HepG2 (cell line): ENCODE data around the gene ALDH3B1. TPM values are rescaled to one million over a fixed set of nuclear protein-coding genes. Genes with fewer than 3 reads are reported as not detected.

Experiments
- BRD4 ChIP-seq: sonication (generic); formaldehyde crosslinking; IDR thresholded peaks from 2 replicates; pipeline ENCODE4 v1.4.0; 2020; ENCODE audit warnings: missing genetic modification reagents
- DDIT3 ChIP-seq: sonication (generic); formaldehyde crosslinking; IDR thresholded peaks from 2 replicates; pipeline ENCODE4 v1.4.0; 2020; ENCODE audit warnings: mild to moderate bottlenecking, missing genetic modification reagents
- FUBP1 ChIP-seq: sonication (generic); formaldehyde crosslinking; IDR thresholded peaks from 2 replicates; pipeline ENCODE4 v1.5.1; 2020; ENCODE audit warnings: missing genetic modification reagents, mild to moderate bottlenecking, borderline replicate concordance
- HBP1 ChIP-seq: IDR thresholded peaks from 2 replicates; pipeline ENCODE4 v1.6.1; 2016; ENCODE audit warnings: low read depth, control low read depth
- KMT2A ChIP-seq: sonication (generic); formaldehyde crosslinking; IDR thresholded peaks from 2 replicates; pipeline ENCODE4 v1.4.0; 2020; ENCODE audit warnings: missing genetic modification reagents
- MAX ChIP-seq: IDR thresholded peaks from 2 replicates; pipeline ENCODE4 v1.6.1; 2012; ENCODE audit warnings: inconsistent platforms
- MED1 ChIP-seq: sonication (generic); formaldehyde crosslinking; IDR thresholded peaks from 2 replicates; pipeline ENCODE4 v1.4.0; 2020; ENCODE audit warnings: missing genetic modification reagents
- MZF1 ChIP-seq: sonication (generic); formaldehyde crosslinking; IDR thresholded peaks from 2 replicates; pipeline ENCODE4 v1.8.1; 2023; ENCODE audit warnings: mild to moderate bottlenecking, missing genetic modification reagents, borderline replicate concordance
- PATZ1 ChIP-seq: sonication (generic); formaldehyde crosslinking; IDR thresholded peaks from 2 replicates; pipeline ENCODE4 v1.4.0; 2020; ENCODE audit warnings: missing genetic modification reagents
- SALL2 ChIP-seq: sonication (generic); formaldehyde crosslinking; IDR thresholded peaks from 2 replicates; pipeline ENCODE4 v1.8.1; 2023; ENCODE audit warnings: mild to moderate bottlenecking, missing genetic modification reagents, inconsistent platforms
- SOX5 ChIP-seq: IDR thresholded peaks from 2 replicates; pipeline ENCODE4 v1.6.1; 2016; ENCODE audit warnings: borderline replicate concordance
- SP140L ChIP-seq: sonication (generic); formaldehyde crosslinking; IDR thresholded peaks from 2 replicates; pipeline ENCODE4 v1.4.0; 2020; ENCODE audit warnings: missing genetic modification reagents, borderline replicate concordance
- ZBTB21 ChIP-seq: sonication (generic); formaldehyde crosslinking; IDR thresholded peaks from 2 replicates; pipeline ENCODE4 v1.4.0; 2020; ENCODE audit warnings: missing genetic modification reagents
- ZNF17 ChIP-seq: sonication (generic); formaldehyde crosslinking; IDR thresholded peaks from 2 replicates; pipeline ENCODE4 v1.5.0; 2020; ENCODE audit warnings: mild to moderate bottlenecking, missing genetic modification reagents
- ZNF274 ChIP-seq: sonication (generic); formaldehyde crosslinking; IDR thresholded peaks from 2 replicates; pipeline ENCODE4 v1.5.1; 2020; ENCODE audit warnings: mild to moderate bottlenecking, missing genetic modification reagents
- ZNF280B ChIP-seq: sonication (generic); formaldehyde crosslinking; IDR thresholded peaks from 2 replicates; pipeline ENCODE4 v1.5.0; 2020; ENCODE audit warnings: missing genetic modification reagents, mild to moderate bottlenecking, borderline replicate concordance
- ZNF530 ChIP-seq: sonication (generic); formaldehyde crosslinking; IDR thresholded peaks from 2 replicates; pipeline ENCODE4 v1.5.0; 2020; ENCODE audit warnings: low read depth, mild to moderate bottlenecking, missing genetic modification reagents
- ZNF710 ChIP-seq: sonication (generic); formaldehyde crosslinking; IDR thresholded peaks from 2 replicates; pipeline ENCODE4 v1.5.0; 2020; ENCODE audit warnings: mild to moderate bottlenecking, missing genetic modification reagents, borderline replicate concordance
- ZNF790 ChIP-seq: sonication (generic); formaldehyde crosslinking; IDR thresholded peaks from 2 replicates; pipeline ENCODE4 v1.8.0; 2022; ENCODE audit warnings: missing genetic modification reagents, mild to moderate bottlenecking, borderline replicate concordance
- ZSCAN29 ChIP-seq: sonication (generic); formaldehyde crosslinking; conservative IDR thresholded peaks from 2 replicates; pipeline ENCODE4 v1.4.0; 2020; ENCODE audit warnings: mild to moderate bottlenecking, missing genetic modification reagents
- polyA plus RNA-seq, 8 experiments: library from polyadenylated mRNA; depleted of rRNA in 3 of 8; stranded (reverse) in 7 of 8; unstranded in 1 of 8; fragments of >200 nt; fragmentation: Illumina TruSeq in 4 of 8; extraction: Trizol in 4 of 8; gene quantifications; 2 replicates each; pipeline versions ENCODE4 v1.2.1 to v1.2.3, GENCODE V29; 2011 to 2016; ENCODE audit warnings: low read depth in 4 of 8, missing spikeins in 1 of 8, mixed read lengths in 1 of 8; ENCODE audit not compliant: insufficient read depth in 1 of 8
- total RNA-seq, 5 experiments: library from RNA; depleted of rRNA; stranded (reverse); fragments of >200 nt; fragmentation: Illumina TruSeq; extraction: Trizol; gene quantifications; 2 replicates each; pipeline ENCODE4 v1.2.3, GENCODE V29; 2016; ENCODE audit warnings: low read depth in 1 of 5

Gene ALDH3B1
- total and polyA plus RNA-seq, 2 of the 13 experiments (the other 11 are each of a cell fraction or from before 2014, with no cell fraction given) = 4.0 to 6.7 TPM

- TF ChIP-seq FUBP1 (CRISPR knock-in tag) (no peak), DDIT3 (CRISPR knock-in tag) (no peak), ZNF530 (no peak), ZNF710 (CRISPR knock-in tag) (0 out of 2 replicates have a peak, but pooled peaks have one; percentile 53), SP140L (CRISPR knock-in tag) (no peak), BRD4 (CRISPR knock-in tag) (no peak), ZBTB21 (CRISPR knock-in tag) (no peak), HBP1 (CRISPR knock-in tag) (no peak), ZSCAN29 (CRISPR knock-in tag) (no peak), MZF1 (CRISPR knock-in tag) (no peak), SOX5 (no peak), PATZ1 (CRISPR knock-in tag) (peak; percentile 17; the same call in 1 of the 2 replicates), ZNF274 (CRISPR knock-in tag) (0 out of 2 replicates have a peak, but pooled peaks have one; percentile 20), KMT2A (0 out of 2 replicates have a peak, but pooled peaks have one; percentile 22), MED1 (peak; percentile 37; the same call in 1 of the 2 replicates), SALL2 (CRISPR knock-in tag) (no peak; the same call in 1 of the 2 replicates), ZNF17 (no peak), ZNF280B (no peak), MAX (peak; percentile 83), ZNF790 (CRISPR knock-in tag) (no peak)
These were observed 6.1 kb upstream of the ALDH3B1 start, which contains the start of gene UNC93B1 (continued) for GRCh38 chr11:68003846-68004550.
